Right lung (tissue), 5 donors: ENCODE results near the gene ASPHD1. TPM values are rescaled to one million over a fixed set of nuclear protein-coding genes. Genes with fewer than 3 reads are reported as not detected.
"Not testable (repeated sequence)": the region's sequence is repeated elsewhere in the genome, so short reads cannot be mapped to it uniquely, and the experiment has no call there.

ENCODE experiments used
- DNase-seq, 2 donors: peaks; one replicate each; pipeline ENCODE4 v3.0.0-alpha.2; 2013
- polyA plus RNA-seq, 5 donors: library from polyadenylated mRNA; unstranded; fragments of 120-200 nt; gene quantifications; one replicate each; pipeline versions ENCODE4 v1.2.1 to v1.2.3, GENCODE V29; 2013; ENCODE audit warnings: inconsistent platforms in 1 of 5, low replicate concordance in 1 of 5; ENCODE audit not compliant: insufficient read length in 5 of 5, insufficient read depth in 1 of 5

The ASPHD1 gene
- polyA plus RNA-seq, 5 donors = 0.41 to 0.94 (median 0.63) TPM

- DNase-seq = no peak
These were observed 6.4 kb downstream of the ASPHD1 start for GRCh38 chr16:29906520-29907244.

GRCh38 chr16:29907973-29908372 is 7.7 kb downstream of the ASPHD1 start:
- no peak for DNase-seq

- DNase-seq = no peak
These were observed 8.5 kb downstream of the ASPHD1 start for GRCh38 chr16:29908719-29909220.

- no peak for DNase-seq
These were observed 9.1 kb downstream of the ASPHD1 start for GRCh38 chr16:29909391-29909790.

- DNase-seq = not testable (repeated sequence)
These were observed 9.6 kb downstream of the ASPHD1 start for GRCh38 chr16:29909851-29910250.

GRCh38 chr16:29910819-29911675 is 10.8 kb downstream of the ASPHD1 start:
- no peak for DNase-seq

- no peak for DNase-seq
These were observed 11.4 kb downstream of the ASPHD1 start for GRCh38 chr16:29911676-29912010.

GRCh38 chr16:29912087-29912486 is 11.8 kb downstream of the ASPHD1 start:
- DNase-seq = no peak

GRCh38 chr16:29913514-29913913 is 13.2 kb downstream of the ASPHD1 start:
- no peak for DNase-seq

GRCh38 chr16:29915590-29916247 is 15.4 kb downstream of the ASPHD1 start:
- DNase-seq = no peak

GRCh38 chr16:29916979-29917378 is 16.7 kb downstream of the ASPHD1 start:
- no peak for DNase-seq

- DNase-seq = no peak
These were observed 20.2 kb downstream of the ASPHD1 start for GRCh38 chr16:29920288-29921033.

GRCh38 chr16:29921034-29921385 is 20.7 kb downstream of the ASPHD1 start:
- DNase-seq = no peak

GRCh38 chr16:29922326-29922725 is 22.0 kb downstream of the ASPHD1 start:
- no peak for DNase-seq

GRCh38 chr16:29922986-29923501 is 22.8 kb downstream of the ASPHD1 start:
- DNase-seq = no peak

- DNase-seq = no peak
These were observed 24.9 kb downstream of the ASPHD1 start for GRCh38 chr16:29925105-29925756.

- DNase-seq = peak; percentile 91 to 92
These were observed 25.8 kb downstream of the ASPHD1 start, which contains the start of gene KCTD13 for GRCh38 chr16:29925781-29926710. Gene KCTD13, minus strand, starts transcription at chr16:29926226. Its CDS starts 193 bp downstream, at chr16:29926033.

- DNase-seq = no peak
These were observed 26.4 kb downstream of the ASPHD1 start for GRCh38 chr16:29926711-29927052.

GRCh38 chr16:29927070-29927905 is 27.0 kb downstream of the ASPHD1 start:
- DNase-seq = no peak
